SU-DHL-6 (cell line): ENCODE results near the gene PRH2.

Source experiments
- CTCF ChIP-seq: fragments of 200-600 bp; sonication (generic); IDR thresholded peaks from one replicate; pipeline ENCODE4 v1.5.1; 2017; ENCODE audit warnings: antibody characterized with exemption, mild to moderate bottlenecking, low read length, moderate library complexity; ENCODE audit not compliant: insufficient read depth, poor library complexity, severe bottlenecking
- EZH2phosphoT487 ChIP-seq: fragments of 200-600 bp; sonication (generic), shearing (Covaris generic); conservative IDR thresholded peaks from 2 replicates; pipeline ENCODE4 v1.6.1; 2018; ENCODE audit warnings: mild to moderate bottlenecking, antibody characterized with exemption, low read length, moderate library complexity, mixed read lengths

- TF ChIP-seq CTCF = no peak
- TF ChIP-seq EZH2phosphoT487 = no peak
Observed at GRCh38 chr12:10889226-10889625, 39.8 kb upstream of the PRH2 start.
